SK-N-SH treated with all-trans-retinoic acid at 6 μM for 48 hours (cell line): ENCODE measurements around the gene FARS2.
"Not testable (repeated sequence)": the region's sequence is repeated elsewhere in the genome, so short reads cannot be mapped to it uniquely, and the experiment has no call there.

Experiments used
- ATAC-seq: fragments of 200-7000 bp; cut with Tn5 transposase; 3 replicates; pipeline ENCODE4 v1.9.1; 2020; ENCODE audit warnings: mild to moderate bottlenecking, moderate library complexity
- ARNTL ChIP-seq: fragments of 450-650 bp; formaldehyde crosslinking; IDR thresholded peaks from 2 replicates; pipeline ENCODE4 v1.5.0; 2020; ENCODE audit warnings: low read depth, mild to moderate bottlenecking, moderate library complexity, borderline replicate concordance
- BACH2 ChIP-seq: fragments of 250-450 bp; sonication (Bioruptor Pico); IDR thresholded peaks from 2 replicates; pipeline ENCODE4 v1.9.0; 2021; ENCODE audit warnings: mild to moderate bottlenecking, borderline replicate concordance
- CSDC2 ChIP-seq: fragments of 250-450 bp; sonication (Bioruptor Pico); IDR thresholded peaks from 2 replicates; pipeline ENCODE4 v1.5.0; 2020; ENCODE audit warnings: mild to moderate bottlenecking, moderate library complexity
- ESRRG ChIP-seq: fragments of 250-450 bp; sonication (Bioruptor Pico); IDR thresholded peaks from 2 replicates; pipeline ENCODE4 v1.6.1; 2021; ENCODE audit warnings: mild to moderate bottlenecking
- ISL1 ChIP-seq: fragments of 250-450 bp; sonication (Bioruptor Pico); IDR thresholded peaks from 2 replicates; pipeline ENCODE4 v2.1.2; 2022; ENCODE audit warnings: mild to moderate bottlenecking, moderate library complexity
- OSR1 ChIP-seq: fragments of 250-450 bp; sonication (Bioruptor Pico); IDR thresholded peaks from 2 replicates; pipeline ENCODE4 v1.8.0; 2022; ENCODE audit warnings: moderate library complexity, mild to moderate bottlenecking, inconsistent platforms
- PPARA ChIP-seq: fragments of 250-450 bp; sonication (Bioruptor Pico); IDR thresholded peaks from 2 replicates; pipeline ENCODE4 v1.5.0; 2020; ENCODE audit warnings: mild to moderate bottlenecking, borderline replicate concordance
- RARB ChIP-seq: fragments of 250-450 bp; sonication (Bioruptor Pico); IDR thresholded peaks from 2 replicates; pipeline ENCODE4 v1.8.0; 2021; ENCODE audit warnings: mild to moderate bottlenecking, moderate library complexity
- SNAI2 ChIP-seq: fragments of 250-450 bp; sonication (Bioruptor Pico); IDR thresholded peaks from 2 replicates; pipeline ENCODE4 v1.5.0; 2020; ENCODE audit warnings: mild to moderate bottlenecking, moderate library complexity
- TOX ChIP-seq: fragments of 250-450 bp; sonication (Bioruptor Pico); IDR thresholded peaks from 2 replicates; pipeline ENCODE4 v1.8.0; 2021; ENCODE audit warnings: mild to moderate bottlenecking, moderate library complexity, borderline replicate concordance
- ZC3H10 ChIP-seq: fragments of 250-450 bp; sonication (Bioruptor Pico); IDR thresholded peaks from 2 replicates; pipeline ENCODE4 v1.5.1; 2021; ENCODE audit warnings: mild to moderate bottlenecking, moderate library complexity
- ZFP3 ChIP-seq: fragments of 250-450 bp; sonication (Bioruptor Pico); IDR thresholded peaks from 2 replicates; pipeline ENCODE4 v1.5.0; 2020; ENCODE audit warnings: mild to moderate bottlenecking, moderate library complexity
- ZFP30 ChIP-seq: fragments of 450-650 bp; formaldehyde crosslinking; IDR thresholded peaks from 2 replicates; pipeline ENCODE4 v1.5.0; 2022; ENCODE audit warnings: mild to moderate bottlenecking, moderate library complexity
- ZNF565 ChIP-seq: fragments of 450-650 bp; formaldehyde crosslinking; conservative IDR thresholded peaks from 2 replicates; pipeline ENCODE4 v1.5.0; 2020; ENCODE audit warnings: low read depth, mild to moderate bottlenecking, moderate library complexity
- ZNF70 ChIP-seq: fragments of 450-650 bp; formaldehyde crosslinking; IDR thresholded peaks from 2 replicates; pipeline ENCODE4 v1.5.0; 2020; ENCODE audit warnings: mild to moderate bottlenecking, moderate library complexity
- TF ChIP-seq, protein P1 (sequence below): fragments of 250-450 bp; sonication (Bioruptor Pico); IDR thresholded peaks from 2 replicates; pipeline ENCODE4 v1.5.0; 2020; ENCODE audit warnings: mild to moderate bottlenecking, moderate library complexity
- TF ChIP-seq, protein P2 (sequence below): fragments of 250-450 bp; sonication (Bioruptor Pico); IDR thresholded peaks from 2 replicates; pipeline ENCODE4 v1.5.1; 2021; ENCODE audit warnings: mild to moderate bottlenecking, moderate library complexity
- TF ChIP-seq, protein P3 (sequence below): fragments of 250-450 bp; sonication (Bioruptor Pico); IDR thresholded peaks from 2 replicates; pipeline ENCODE4 v1.8.0; 2020; ENCODE audit warnings: mild to moderate bottlenecking, moderate library complexity, borderline replicate concordance
- TF ChIP-seq, protein P4 (sequence below): fragments of 250-450 bp; sonication (Bioruptor Pico); IDR thresholded peaks from 2 replicates; pipeline ENCODE4 v1.8.0; 2021; ENCODE audit warnings: low read depth, mild to moderate bottlenecking, moderate library complexity, borderline replicate concordance

The FARS2 gene

DNA sequence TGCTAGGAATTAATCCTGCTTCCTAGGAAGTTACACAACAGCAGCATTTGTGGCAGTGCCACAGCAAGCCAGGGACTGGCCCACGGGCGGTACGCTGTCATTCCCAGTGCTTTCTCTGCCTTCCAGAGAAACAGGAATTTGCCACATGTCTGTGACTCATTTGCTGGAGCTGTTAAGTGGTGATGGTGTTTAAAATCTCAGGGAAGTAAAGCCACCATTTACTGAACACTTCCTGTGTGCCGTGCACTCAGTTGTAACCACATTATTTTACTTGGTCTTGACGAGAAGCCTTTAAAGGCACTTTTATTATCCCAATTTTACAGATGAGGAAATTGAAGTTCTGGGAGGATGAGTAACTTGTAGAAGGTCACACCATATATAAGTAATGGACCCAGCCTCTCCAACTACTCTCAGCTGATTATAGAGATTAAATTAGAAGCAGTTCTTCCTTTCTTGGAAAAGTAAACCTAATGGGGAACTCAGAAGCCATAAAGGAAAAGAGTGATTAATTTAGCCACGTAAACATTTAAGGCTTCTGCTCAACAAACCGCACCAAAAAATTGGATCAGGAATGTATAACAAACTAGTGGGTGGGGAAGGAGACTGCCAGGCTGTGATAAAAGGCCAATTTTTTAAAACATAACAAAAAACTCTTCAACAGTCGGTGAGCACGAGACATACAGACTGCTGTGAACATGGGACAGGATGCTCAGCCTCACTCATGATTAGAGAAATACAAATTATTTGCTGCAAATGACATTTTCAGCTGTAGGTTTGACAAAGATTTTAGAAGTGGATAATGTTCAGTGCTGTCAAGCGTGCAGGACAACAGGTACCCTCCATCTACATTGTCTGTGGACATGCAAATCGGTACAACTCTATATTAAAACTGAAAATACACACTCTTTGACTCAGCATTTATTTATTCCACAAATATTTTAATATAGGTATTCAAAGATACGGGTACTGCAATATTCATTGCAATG, 434.2 kb downstream of the FARS2 start:
- ATAC-seq = no peak; the same call in 2 of the 3 replicates
- TF ChIP-seq RARB = no peak

DNA sequence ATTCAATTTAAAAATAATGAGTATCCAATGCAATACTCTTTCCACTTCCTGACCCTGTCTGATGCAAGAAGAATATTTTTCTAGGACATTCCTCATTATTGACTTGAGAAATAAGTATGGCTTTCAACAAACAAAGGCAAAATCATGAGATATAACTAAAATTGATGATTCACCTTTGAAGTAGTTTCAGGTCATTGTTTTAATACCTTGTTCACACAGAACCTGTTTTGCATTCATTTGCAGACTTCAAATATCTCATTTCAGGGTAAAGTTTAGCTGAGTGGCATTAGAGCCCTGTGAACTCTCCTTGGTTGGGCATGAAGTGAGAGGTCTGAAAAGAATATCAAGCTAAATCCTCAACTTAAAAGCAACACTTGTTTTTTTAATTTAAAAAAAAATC, 436.2 kb downstream of the FARS2 start:
- ATAC-seq = no peak
- TF ChIP-seq SNAI2 (CRISPR knock-in tag) (no peak), ZNF70 (CRISPR knock-in tag) (no peak), ISL1 (CRISPR knock-in tag) (no peak), CSDC2 (no peak), ESRRG (no peak), ZFP3 (CRISPR knock-in tag) (no peak), RARB (no peak), ARNTL (CRISPR knock-in tag) (no peak), ZC3H10 (no peak), TOX (CRISPR knock-in tag) (no peak), ZFP30 (CRISPR knock-in tag) (no peak), PPARA (no peak), OSR1 (no peak), BACH2 (no peak), ZNF565 (CRISPR knock-in tag) (no peak)
- TF ChIP-seq, protein P1, sequence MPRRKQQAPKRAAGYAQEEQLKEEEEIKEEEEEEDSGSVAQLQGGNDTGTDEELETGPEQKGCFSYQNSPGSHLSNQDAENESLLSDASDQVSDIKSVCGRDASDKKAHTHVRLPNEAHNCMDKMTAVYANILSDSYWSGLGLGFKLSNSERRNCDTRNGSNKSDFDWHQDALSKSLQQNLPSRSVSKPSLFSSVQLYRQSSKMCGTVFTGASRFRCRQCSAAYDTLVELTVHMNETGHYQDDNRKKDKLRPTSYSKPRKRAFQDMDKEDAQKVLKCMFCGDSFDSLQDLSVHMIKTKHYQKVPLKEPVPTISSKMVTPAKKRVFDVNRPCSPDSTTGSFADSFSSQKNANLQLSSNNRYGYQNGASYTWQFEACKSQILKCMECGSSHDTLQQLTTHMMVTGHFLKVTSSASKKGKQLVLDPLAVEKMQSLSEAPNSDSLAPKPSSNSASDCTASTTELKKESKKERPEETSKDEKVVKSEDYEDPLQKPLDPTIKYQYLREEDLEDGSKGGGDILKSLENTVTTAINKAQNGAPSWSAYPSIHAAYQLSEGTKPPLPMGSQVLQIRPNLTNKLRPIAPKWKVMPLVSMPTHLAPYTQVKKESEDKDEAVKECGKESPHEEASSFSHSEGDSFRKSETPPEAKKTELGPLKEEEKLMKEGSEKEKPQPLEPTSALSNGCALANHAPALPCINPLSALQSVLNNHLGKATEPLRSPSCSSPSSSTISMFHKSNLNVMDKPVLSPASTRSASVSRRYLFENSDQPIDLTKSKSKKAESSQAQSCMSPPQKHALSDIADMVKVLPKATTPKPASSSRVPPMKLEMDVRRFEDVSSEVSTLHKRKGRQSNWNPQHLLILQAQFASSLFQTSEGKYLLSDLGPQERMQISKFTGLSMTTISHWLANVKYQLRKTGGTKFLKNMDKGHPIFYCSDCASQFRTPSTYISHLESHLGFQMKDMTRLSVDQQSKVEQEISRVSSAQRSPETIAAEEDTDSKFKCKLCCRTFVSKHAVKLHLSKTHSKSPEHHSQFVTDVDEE (CRISPR knock-in tag) = no peak
- TF ChIP-seq, protein P2, sequence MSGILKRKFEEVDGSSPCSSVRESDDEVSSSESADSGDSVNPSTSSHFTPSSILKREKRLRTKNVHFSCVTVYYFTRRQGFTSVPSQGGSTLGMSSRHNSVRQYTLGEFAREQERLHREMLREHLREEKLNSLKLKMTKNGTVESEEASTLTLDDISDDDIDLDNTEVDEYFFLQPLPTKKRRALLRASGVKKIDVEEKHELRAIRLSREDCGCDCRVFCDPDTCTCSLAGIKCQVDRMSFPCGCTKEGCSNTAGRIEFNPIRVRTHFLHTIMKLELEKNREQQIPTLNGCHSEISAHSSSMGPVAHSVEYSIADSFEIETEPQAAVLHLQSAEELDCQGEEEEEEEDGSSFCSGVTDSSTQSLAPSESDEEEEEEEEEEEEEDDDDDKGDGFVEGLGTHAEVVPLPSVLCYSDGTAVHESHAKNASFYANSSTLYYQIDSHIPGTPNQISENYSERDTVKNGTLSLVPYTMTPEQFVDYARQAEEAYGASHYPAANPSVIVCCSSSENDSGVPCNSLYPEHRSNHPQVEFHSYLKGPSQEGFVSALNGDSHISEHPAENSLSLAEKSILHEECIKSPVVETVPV (CRISPR knock-in tag) = no peak
- TF ChIP-seq, protein P3, sequence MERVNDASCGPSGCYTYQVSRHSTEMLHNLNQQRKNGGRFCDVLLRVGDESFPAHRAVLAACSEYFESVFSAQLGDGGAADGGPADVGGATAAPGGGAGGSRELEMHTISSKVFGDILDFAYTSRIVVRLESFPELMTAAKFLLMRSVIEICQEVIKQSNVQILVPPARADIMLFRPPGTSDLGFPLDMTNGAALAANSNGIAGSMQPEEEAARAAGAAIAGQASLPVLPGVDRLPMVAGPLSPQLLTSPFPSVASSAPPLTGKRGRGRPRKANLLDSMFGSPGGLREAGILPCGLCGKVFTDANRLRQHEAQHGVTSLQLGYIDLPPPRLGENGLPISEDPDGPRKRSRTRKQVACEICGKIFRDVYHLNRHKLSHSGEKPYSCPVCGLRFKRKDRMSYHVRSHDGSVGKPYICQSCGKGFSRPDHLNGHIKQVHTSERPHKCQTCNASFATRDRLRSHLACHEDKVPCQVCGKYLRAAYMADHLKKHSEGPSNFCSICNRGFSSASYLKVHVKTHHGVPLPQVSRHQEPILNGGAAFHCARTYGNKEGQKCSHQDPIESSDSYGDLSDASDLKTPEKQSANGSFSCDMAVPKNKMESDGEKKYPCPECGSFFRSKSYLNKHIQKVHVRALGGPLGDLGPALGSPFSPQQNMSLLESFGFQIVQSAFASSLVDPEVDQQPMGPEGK (CRISPR knock-in tag) = no peak
- TF ChIP-seq, protein P4, sequence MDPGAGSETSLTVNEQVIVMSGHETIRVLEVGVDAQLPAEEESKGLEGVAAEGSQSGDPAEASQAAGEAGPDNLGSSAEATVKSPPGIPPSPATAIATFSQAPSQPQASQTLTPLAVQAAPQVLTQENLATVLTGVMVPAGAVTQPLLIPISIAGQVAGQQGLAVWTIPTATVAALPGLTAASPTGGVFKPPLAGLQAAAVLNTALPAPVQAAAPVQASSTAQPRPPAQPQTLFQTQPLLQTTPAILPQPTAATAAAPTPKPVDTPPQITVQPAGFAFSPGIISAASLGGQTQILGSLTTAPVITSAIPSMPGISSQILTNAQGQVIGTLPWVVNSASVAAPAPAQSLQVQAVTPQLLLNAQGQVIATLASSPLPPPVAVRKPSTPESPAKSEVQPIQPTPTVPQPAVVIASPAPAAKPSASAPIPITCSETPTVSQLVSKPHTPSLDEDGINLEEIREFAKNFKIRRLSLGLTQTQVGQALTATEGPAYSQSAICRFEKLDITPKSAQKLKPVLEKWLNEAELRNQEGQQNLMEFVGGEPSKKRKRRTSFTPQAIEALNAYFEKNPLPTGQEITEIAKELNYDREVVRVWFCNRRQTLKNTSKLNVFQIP (CRISPR knock-in tag) = no peak
- TF ChIP-seq, all 23 proteins: peak for 0

DNA sequence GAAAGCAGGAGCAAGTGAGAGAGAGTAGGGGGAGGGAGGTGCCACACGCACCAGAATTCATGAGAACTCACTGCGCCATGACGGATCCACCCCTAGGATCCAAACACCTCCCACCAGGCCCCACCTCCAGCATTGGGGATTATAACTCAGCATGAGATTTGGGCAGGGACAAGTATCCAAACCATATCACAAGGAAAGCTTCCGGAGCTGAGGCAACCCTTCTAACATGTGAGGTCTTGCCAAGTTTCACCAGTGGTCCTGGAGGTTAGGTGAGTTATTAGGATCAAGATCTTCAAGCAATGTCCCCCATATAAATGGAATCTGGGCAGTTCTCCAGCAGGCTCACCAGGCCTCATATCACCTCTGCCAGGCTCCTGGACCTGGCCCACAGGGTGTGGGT, 437.0 kb downstream of the FARS2 start:
- ATAC-seq = no peak
- TF ChIP-seq ARNTL (CRISPR knock-in tag) = no peak
- TF ChIP-seq ZNF70 (CRISPR knock-in tag) = no peak
- no peak for TF ChIP-seq ZFP3 (CRISPR knock-in tag)
- TF ChIP-seq ESRRG = no peak
- TF ChIP-seq, protein P1 (CRISPR knock-in tag) = no peak
- TF ChIP-seq TOX (CRISPR knock-in tag) = no peak
- TF ChIP-seq, protein P4 (CRISPR knock-in tag) = no peak

DNA sequence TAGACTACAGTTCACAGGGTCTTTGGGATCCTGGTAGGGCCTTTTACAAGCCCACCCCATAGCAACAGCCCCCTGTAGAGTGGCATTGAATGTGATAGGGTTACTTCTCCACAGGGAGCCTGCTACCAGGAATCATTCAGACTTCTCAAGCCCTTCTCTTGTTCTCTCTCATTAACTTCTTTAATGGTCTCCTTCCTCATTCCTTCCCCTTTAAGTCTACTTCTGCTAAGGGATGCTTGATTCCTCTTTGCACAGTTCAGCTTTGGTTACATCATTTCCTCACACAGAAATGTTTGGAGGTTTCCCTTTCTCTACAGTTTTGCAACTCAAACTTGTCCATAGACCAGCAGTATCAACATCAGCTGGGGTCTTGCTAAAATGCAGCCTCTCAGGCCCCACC, 437.8 kb downstream of the FARS2 start:
- ATAC-seq = not testable (repeated sequence)
